ENCODE data around the gene CXCL8. TPM values are rescaled to one million over a fixed set of nuclear protein-coding genes. Genes with fewer than 3 reads are reported as not detected.

The CXCL8 gene
- total RNA-seq, 1 donor from 2014 or later: not detected

- H3K9me3 ChIP-seq: no peaks in the 10 kb centered on the region
- TF ChIP-seq CTCF (IDR thresholded peaks at IDR 0.05): no peak
- intact Hi-C loops (cut with DNase I): no loop called here
- no peaks in the 10 kb centered on the region for H3K27me3 ChIP-seq
- no peak overlapping the region for H3K4me3 ChIP-seq
- H3K36me3 ChIP-seq: no peaks in the 10 kb centered on the region
- DNase-seq (ENCODE audit: low spot score in 2 of 2): no peak
- no peak overlapping the region for H3K27ac ChIP-seq
- no peaks in the 10 kb centered on the region for H3K4me1 ChIP-seq
Observed at GRCh38 chr4:73698217-73698616, 42.2 kb upstream of the CXCL8 start.

- H3K27me3 ChIP-seq: no peaks in the 10 kb centered on the region
- no peaks in the 10 kb centered on the region for H3K36me3 ChIP-seq
- DNase-seq (ENCODE audit: low spot score in 2 of 2): no peak
- intact Hi-C loops (cut with DNase I): loop anchor here (5.0 to 10.0 kb wide), 2 partner anchors 406 to 454 kb away; partner anchors contain the start of gene MTHFD2L
- no peak overlapping the region for H3K4me3 ChIP-seq
- TF ChIP-seq CTCF (IDR thresholded peaks at IDR 0.05): no peak
- peaks cover 0 to 16% of the 10 kb centered on the region in 2 donors for H3K4me1 ChIP-seq
- H3K27ac ChIP-seq: no peak overlapping the region
- H3K9me3 ChIP-seq: no peaks in the 10 kb centered on the region
Observed at GRCh38 chr4:73701116-73701515, 39.3 kb upstream of the CXCL8 start.

GRCh38 chr4:73702796-73703287 lies 37.5 kb upstream of the CXCL8 start:
- H3K27me3 ChIP-seq: no peaks in the 10 kb centered on the region
- no peak for DNase-seq (ENCODE audit: low spot score in 2 of 2)
- no peaks in the 10 kb centered on the region for H3K36me3 ChIP-seq
- TF ChIP-seq CTCF (IDR thresholded peaks at IDR 0.05): no peak
- peaks cover 0 to 16% of the 10 kb centered on the region in 2 donors for H3K4me1 ChIP-seq
- H3K27ac ChIP-seq: no peak overlapping the region
- intact Hi-C loops (cut with DNase I): loop anchor here (5.0 to 10.0 kb wide), 2 partner anchors 404 to 452 kb away; partner anchors contain the start of gene MTHFD2L
- no peaks in the 10 kb centered on the region for H3K9me3 ChIP-seq
- H3K4me3 ChIP-seq: no peak overlapping the region

GRCh38 chr4:73703320-73703719 lies 37.0 kb upstream of the CXCL8 start:
- Histone ChIP-seq H3K27me3 (no peaks in the 10 kb centered on the region), H3K4me3 (no peak overlapping the region), H3K27ac (no peak overlapping the region), H3K9me3 (no peaks in the 10 kb centered on the region), H3K36me3 (no peaks in the 10 kb centered on the region), H3K4me1 (peaks cover 0 to 16% of the 10 kb centered on the region in 2 donors)
- no peak for DNase-seq (ENCODE audit: low spot score in 2 of 2)
- no peak for TF ChIP-seq CTCF (IDR thresholded peaks at IDR 0.05)
- intact Hi-C loops (cut with DNase I): loop anchor here (5.0 to 10.0 kb wide), 2 partner anchors 404 to 451 kb away; partner anchors contain the start of gene MTHFD2L

- Histone ChIP-seq H3K4me1 (peaks cover 0 to 16% of the 10 kb centered on the region in 2 donors), H3K27ac (peak overlapping the region; percentile 67 to 83), H3K36me3 (no peaks in the 10 kb centered on the region), H3K27me3 (no peaks in the 10 kb centered on the region), H3K4me3 (no peak overlapping the region), H3K9me3 (no peaks in the 10 kb centered on the region)
- TF ChIP-seq CTCF (IDR thresholded peaks at IDR 0.05): no peak
- intact Hi-C loops (cut with DNase I): loop anchor here (5.0 to 10.0 kb wide), 3 partner anchors 37 to 450 kb away; partner anchors contain the start of gene MTHFD2L
- peak; percentile 72 to 93 for DNase-seq (ENCODE audit: low spot score in 2 of 2)
Observed at GRCh38 chr4:73704314-73705055, 35.9 kb upstream of the CXCL8 start.

All from ascending aorta (tissue), 2 donors.